Measurements from ENCODE around the gene STXBP1.

The STXBP1 gene

DNA sequence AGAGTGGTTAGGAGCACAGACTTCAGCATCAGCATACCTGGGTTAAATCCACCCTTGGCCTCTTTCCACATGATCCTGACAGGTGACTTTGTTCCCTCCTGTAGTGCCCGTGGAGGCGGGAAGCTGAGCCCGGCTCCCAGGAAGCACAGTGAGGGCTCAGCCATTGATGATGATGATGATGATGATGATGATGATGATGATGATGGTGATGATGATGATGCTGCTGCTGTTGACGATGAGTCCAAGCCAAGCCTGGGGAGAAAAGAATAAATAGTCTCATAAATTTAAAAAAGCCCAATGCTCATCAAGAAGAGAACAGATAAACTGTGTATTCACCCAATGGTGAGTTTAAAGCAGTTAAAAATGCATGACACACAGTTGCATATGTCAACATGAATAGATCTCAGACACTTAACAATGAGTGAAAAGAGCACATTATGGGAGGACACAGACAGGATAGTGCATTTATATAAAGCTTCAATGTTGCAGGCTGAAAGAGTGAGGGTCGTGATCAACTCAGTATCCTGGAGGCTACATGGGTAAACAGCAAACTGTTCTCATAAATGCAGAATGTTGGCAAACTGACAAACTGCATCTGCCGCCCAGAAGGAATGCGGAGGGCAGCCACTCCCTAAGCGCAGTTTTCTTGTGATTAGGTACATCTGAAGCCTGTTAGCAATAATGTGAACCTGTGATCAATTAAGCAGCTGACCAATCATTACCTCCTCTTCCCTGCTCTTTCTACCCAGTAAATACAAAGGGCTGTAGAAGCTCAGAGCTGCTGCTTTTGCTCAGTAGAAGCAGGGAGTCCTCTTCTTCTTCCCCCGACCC, 83.0 kb downstream of the STXBP1 start:
- TF ChIP-seq, protein P1, sequence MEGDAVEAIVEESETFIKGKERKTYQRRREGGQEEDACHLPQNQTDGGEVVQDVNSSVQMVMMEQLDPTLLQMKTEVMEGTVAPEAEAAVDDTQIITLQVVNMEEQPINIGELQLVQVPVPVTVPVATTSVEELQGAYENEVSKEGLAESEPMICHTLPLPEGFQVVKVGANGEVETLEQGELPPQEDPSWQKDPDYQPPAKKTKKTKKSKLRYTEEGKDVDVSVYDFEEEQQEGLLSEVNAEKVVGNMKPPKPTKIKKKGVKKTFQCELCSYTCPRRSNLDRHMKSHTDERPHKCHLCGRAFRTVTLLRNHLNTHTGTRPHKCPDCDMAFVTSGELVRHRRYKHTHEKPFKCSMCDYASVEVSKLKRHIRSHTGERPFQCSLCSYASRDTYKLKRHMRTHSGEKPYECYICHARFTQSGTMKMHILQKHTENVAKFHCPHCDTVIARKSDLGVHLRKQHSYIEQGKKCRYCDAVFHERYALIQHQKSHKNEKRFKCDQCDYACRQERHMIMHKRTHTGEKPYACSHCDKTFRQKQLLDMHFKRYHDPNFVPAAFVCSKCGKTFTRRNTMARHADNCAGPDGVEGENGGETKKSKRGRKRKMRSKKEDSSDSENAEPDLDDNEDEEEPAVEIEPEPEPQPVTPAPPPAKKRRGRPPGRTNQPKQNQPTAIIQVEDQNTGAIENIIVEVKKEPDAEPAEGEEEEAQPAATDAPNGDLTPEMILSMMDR (conservative IDR thresholded peaks at IDR 0.05; ENCODE audit: low read length): no peak
- DNase-seq (ENCODE audit: low read depth): peak; percentile 80
- no peak overlapping the region for H3K4me3 ChIP-seq (ENCODE audit: low read length)

DNA sequence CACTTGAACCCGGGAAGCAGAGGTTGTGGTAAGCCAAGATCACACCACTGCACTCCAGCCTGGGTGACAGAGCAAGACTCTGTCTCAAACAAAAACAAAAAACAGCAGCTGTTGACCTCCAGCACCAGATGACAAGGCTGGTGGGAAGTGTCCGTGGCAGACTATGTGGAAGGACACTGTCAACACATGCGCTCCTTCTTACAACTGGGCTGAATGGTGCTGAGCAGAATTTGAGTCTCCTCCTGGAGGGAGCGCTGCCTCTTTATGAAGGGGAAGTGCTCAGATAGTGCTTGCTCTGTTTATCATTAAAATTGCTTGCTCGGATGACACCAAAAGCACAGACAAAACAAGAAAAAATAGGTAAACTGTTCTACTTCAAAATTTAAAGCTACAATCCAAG, 85.5 kb downstream of the STXBP1 start:
- H3K4me3 ChIP-seq (ENCODE audit: low read length): no peak overlapping the region
- DNase-seq (ENCODE audit: low read depth): no peak
- TF ChIP-seq, protein P1 (conservative IDR thresholded peaks at IDR 0.05; ENCODE audit: low read length): no peak

DNA sequence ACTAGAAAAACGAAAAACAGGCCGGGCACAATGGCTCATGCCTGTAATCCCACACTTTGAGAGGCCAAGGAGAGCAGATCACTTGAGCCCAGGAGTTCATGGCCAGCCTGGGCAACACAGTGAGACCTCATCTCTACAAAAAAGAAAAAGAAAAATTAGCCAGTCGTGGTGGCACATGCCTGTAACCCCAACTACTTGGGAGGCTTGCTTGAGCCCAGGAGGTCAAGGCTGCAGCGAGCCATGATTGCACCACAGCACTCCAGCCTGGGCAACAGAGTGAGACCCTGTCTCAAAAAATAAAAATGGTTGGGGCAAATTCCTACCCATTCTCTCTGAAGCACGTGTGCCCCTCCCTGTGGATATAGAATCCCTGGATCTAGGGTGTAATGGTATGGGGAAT, 86.3 kb downstream of the STXBP1 start:
- H3K4me3 ChIP-seq (ENCODE audit: low read length): no peak overlapping the region
- TF ChIP-seq, protein P1 (conservative IDR thresholded peaks at IDR 0.05; ENCODE audit: low read length): no peak
- DNase-seq (ENCODE audit: low read depth): no peak

DNA sequence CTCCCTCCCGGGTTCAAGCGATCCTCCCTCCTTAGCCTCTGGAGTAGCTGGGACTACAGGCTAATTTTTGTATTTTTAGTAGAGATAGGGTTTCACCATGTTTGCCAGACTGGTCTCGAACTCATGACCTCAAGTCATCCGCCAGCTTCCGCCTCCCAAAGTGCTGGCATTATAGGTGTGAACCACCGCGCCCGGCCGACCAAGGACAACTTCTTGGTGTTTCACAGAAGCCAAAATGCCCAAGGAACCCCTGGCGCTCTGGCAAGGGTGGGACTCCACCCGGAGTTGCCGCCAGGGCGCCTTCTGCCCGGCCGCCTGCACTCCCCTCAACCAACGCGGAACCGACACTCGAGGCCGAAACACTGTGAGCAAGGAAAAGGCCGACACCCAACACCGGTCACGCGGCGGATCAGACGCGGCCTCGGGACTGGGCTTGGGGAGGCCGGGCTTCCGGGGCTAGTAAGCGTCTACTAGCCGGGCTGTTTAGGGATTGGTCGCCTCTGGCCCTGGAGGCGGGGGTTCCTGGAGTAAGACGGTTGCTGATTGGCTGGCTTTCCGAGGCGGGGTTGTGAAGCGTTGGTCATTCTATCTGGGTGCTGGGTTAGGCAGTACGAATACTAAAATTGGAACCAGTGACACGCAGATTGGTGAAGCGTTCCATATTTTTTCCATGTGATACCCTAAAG, 87.1 kb downstream of the STXBP1 start:
- peak; percentile 97 for DNase-seq (ENCODE audit: low read depth)
- TF ChIP-seq, protein P1 (conservative IDR thresholded peaks at IDR 0.05; ENCODE audit: low read length): no peak
- peak overlapping the region; percentile 50 for H3K4me3 ChIP-seq (ENCODE audit: low read length)

DNA sequence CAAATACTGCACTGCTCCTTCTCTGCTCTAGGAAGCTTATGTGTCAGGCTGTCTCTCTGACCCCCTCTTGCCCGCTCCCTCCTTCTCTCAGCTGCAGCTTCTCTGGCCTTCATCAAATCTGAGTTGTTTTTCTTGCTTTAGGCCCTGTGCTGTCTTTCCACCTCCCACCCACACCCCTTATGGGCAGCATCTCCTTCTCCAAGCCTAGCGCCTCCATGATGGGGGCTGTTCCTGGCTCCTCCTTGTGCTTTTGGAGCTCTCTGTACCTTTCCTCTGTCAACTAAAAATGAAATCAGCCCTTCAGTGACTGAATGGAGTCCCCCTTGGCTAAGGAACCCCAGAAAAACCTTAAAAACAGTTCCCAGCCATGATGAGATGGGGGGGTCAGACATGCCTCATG, 88.1 kb downstream of the STXBP1 start:
- TF ChIP-seq, protein P1 (conservative IDR thresholded peaks at IDR 0.05; ENCODE audit: low read length): no peak

DNA sequence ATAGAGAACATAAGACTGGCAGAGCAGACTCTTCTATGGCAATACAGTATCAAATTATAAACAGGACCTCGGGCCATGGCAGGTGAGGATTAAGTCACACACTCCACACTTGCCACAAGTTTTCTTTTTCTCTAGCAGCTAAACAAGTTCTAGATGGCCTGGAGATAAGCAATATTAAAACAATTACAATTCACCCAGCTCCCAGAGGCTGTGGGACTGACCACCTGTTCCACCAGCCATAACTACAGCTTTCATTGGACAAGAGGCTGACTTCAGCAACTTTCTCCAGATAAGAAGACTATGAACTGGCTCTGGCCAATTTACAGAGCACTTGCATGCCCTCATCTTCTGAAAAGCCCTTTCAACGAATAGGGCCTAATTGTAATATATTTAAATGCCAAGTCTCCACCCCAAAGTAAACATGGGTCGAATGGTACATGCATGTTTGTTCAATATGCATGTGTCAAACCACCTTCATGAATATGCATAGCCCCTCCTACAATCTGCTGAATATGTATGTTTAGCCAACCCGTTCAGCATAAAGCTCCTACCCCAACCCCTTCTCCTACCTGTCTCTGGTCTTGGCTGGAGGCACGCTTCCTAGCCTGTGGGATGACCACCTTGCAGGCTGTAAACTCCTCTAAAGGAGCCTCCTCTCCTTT, 88.6 kb downstream of the STXBP1 start:
- TF ChIP-seq, protein P1 (conservative IDR thresholded peaks at IDR 0.05; ENCODE audit: low read length): no peak
- no peak overlapping the region for H3K4me3 ChIP-seq (ENCODE audit: low read length)
- DNase-seq (ENCODE audit: low read depth): no peak

More for the DNA sequence above, 88.1 kb downstream of the STXBP1 start:
- H3K4me3 ChIP-seq (ENCODE audit: low read length): no peak overlapping the region
- no peak for DNase-seq (ENCODE audit: low read depth)

Measured in AG10803 (cell line).